NCI-H526 treated with DMSO at 0.1 percent for 48 hours (cell line): ENCODE measurements around the gene CRLF3.

Experiments used
- DNase-seq: peaks from one replicate; lab custom pipeline; 2025; lab: John Stamatoyannopoulos, UW

Gene CRLF3, protein sequence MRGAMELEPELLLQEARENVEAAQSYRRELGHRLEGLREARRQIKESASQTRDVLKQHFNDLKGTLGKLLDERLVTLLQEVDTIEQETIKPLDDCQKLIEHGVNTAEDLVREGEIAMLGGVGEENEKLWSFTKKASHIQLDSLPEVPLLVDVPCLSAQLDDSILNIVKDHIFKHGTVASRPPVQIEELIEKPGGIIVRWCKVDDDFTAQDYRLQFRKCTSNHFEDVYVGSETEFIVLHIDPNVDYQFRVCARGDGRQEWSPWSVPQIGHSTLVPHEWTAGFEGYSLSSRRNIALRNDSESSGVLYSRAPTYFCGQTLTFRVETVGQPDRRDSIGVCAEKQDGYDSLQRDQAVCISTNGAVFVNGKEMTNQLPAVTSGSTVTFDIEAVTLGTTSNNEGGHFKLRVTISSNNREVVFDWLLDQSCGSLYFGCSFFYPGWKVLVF

DNA sequence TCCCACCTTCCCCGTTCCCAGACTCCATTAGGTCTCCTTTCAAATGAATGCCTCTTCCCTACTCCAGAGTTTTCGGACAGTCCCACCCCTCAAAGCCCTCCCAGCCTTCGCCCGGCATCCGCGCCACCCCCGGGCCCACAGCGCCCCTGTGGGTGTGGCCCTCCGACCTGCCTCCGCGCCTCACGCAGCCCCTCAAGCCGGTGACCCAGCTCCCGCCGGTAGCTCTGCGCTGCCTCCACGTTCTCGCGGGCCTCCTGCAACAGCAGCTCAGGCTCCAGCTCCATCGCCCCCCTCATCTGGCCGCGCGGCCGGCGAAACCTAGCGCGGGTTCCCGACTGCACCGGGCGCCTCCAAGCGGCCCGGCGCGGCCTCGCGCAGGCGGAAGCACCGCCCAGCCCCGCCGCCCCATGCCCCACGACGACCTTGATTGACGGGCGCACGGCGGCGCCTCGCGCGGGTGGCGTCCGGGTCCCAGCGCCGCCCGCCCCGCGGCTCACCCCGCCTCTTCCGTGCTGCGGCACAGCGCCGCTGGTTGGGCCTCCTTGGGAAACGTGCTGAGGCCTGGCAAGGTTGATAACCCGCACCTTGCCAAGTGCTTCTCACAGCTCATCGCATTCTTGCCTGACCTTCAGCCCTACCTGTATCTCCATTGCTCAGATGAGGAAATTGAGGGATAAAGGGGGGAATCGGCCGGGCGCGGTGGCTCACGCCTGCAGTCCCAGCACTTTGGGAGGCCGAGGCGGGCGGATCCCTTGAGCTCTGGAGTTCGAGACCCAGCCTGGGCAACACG, at the start of gene CRLF3:
TSS of gene CRLF3 (minus strand) at position 337 of the 790 bp plus-strand sequence. CDS start at position 296, 41 bp downstream.
- DNase-seq = peak; percentile 92

DNA sequence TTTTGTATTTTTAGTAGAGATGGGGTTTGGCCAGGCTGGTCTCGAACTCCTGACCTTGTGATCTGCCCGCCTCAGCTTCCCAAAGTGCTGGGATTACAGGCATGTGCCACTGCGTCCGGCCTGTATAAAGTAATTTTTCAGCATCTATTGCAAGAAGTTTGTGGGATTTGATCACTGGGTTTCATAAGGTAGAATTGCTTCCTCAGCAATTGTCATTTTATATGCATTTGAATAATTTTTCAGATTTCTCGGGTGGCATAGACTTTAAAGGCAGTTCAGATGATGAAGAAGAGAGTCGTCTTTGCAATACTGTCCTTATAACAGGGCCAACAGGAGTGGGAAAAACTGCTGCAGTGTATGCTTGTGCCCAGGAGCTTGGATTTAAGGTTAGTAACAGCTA, 44.5 kb upstream of the CRLF3 start:
- no peak for DNase-seq

DNA sequence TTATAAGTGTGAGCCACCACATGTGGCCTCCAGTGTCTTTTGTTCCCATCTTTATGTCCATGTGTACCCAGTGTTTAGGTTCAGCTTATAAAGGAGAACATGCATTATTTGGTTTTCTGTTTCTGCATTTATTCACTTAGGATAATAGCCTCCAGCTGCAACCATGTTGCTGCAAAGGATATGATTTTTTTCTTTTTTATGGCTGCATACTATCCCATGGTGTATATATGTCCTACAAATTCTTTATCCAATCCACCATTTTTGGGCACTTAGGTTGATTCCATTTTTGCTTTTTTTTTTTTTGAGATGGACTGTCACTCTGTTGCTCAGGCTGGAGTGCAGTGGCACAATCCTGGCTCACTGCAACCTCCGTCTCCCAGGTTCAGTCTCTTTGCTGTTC, 40.1 kb upstream of the CRLF3 start:
- no peak for DNase-seq

DNA sequence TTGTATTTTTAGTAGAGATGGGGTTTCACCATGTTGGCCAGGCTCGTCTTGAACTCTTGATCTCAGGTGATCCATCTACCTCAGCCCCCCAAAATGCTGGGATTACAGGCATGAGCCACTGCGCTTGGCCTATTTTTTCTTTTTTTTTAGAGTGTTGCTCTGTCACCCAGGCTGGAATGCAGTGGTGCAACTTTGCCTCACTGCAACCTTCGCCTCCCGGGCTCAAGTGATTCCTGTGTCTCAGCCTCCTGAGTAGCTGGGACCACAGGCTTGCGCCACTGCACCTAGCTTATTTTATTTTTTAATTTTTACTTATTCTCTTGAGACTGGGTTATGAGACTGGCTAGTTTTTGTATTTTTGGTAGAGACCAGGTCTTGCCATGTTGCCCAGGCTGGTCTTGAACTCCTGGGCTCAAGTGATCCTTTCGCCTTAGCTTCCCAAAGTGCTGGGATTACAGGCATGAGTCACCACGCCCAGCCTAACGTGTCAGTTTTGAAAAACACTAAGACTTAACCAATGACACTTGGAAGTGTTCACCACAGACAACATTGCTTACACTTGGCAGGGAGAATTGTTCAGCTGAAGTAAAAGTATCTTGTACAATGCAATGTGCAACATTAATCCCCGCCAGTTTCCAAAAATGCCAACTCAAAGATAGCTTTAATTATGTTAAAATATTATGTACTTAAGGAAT, 34.2 kb upstream of the CRLF3 start:
- no peak for DNase-seq

DNA sequence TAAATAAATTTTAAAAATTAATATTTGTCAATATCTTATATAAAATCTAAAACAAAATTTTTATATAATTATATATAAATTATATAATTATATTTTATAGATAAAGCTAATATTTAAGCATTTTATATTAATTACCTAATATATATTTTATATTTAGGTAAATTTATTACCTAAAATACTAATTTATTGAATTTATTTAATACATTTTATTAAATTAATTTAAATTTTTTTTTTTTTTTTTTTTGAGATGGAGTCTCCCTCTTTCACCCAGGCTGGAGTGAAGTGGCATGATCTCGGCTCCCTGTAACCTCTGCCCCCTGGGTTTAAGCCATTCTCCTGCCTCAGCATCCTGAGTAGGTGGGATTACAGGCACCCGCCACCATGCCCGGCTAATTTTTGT, 29.7 kb upstream of the CRLF3 start:
- no peak for DNase-seq

GRCh38 chr17:30848021-30848420, 23.5 kb upstream of the CRLF3 start:
- DNase-seq = no peak

DNA sequence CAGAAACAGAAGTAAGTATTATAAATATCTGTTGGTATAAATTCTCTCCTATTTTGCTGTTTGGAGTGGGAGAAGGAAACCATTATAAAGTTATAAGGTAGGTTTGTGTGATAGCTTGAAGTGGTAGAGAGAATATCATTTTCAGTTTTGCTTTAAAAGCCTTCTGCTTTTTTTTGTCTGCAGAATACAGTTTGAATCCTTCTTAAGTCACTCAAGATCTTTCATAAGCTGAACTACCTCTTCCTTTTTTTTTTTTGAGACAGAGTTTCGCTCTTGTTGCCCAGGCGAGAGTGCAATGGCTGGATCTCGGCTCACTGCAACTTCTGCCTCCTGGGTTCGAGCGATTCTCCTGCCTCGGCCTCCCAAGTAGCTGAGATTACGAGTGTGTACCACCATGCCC, 16.3 kb upstream of the CRLF3 start:
- no peak for DNase-seq

- no peak for DNase-seq
Measured at GRCh38 chr17:30838202-30838807, 13.8 kb upstream of the CRLF3 start.

GRCh38 chr17:30832438-30833124, 8.1 kb upstream of the CRLF3 start:
- DNase-seq = no peak

DNA sequence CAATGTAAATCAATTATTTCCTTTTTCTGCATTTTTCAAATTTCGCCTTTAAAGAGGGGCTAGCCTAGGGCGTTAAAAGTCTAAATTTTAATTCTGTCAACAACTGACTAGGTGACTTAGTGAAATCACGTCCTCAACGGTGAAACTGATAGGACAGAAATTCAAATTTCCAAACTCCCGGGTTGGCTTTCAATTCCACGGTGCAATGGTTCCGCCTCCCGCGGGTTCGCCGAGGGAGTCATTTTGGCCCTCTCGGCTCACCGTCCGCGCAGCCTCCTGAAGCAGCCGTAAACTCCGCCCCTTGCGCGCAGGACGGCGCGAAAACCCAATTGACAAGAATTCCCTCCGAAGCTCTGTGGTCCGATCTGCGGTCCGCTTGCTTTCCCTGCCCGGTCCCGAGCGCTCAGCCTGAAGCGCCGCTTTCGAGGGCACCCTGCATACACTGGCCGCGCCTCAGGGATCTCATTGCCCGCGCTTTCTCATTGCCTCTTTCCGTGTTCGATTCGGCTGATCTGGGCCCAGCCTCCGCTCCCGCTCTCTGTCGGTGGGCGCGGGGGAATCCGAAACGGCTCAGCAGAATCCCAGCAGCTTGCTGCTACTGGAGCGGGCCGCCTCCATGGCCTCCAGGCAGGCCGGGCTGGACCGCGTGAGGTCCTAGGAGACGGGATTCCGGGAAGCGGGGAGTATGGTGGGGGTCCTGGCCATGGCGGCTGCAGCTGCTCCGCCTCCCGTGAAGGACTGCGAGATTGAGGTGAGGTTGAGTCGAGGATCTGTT, 7.4 kb upstream of the CRLF3 start, which contains the start of gene ATAD5:
TSS of gene ATAD5 (plus strand) at position 304 of the 775 bp plus-strand sequence. CDS start at position 686, 382 bp downstream.
- peak; percentile 96 for DNase-seq

DNA sequence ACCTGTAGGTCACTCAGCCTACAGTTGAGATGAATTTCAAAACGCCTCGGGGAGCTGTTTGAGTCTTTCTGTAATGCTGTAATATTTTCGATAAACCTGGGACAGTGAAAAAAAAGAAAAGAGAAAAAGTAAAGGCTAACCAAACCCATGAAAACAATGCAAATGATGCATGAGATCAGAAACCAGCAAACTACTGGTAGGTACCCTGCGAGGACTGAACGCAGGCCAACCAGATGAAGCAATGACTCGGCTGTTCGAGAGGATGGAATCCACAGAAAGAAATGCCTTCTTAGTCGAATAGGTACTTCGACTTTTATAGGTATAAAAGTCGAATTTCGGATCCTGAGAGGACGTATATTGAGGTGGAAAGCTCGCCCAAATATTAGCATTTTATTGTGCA, 6.8 kb upstream of the CRLF3 start:
- peak; percentile 75 for DNase-seq

- DNase-seq = peak; percentile 93
Measured at GRCh38 chr17:30829022-30829421, 4.5 kb upstream of the CRLF3 start.

DNA sequence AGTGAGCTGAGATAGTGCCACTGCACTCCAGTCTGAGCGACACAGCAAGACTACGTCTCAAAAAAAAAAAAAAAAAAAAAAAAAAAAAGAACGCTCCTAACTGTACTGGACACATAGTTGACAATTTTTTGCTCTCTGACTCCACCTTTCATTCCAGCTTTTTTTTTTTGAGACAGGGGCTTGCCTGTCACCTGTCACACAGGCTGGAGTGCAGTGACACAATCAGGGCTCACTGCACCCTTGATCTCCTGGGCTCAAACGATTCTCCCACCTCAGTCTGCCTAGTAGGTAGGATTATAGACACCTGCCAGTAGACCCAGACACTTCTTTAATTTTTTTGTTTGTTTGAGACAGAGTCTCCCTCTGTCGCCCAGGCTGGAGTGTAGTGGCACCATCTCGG, 2.6 kb upstream of the CRLF3 start:
- DNase-seq = no peak

- peak; percentile 62 for DNase-seq
Measured at GRCh38 chr17:30824002-30824355, 513 bp downstream of the CRLF3 start.

- no peak for DNase-seq
Measured at GRCh38 chr17:30823421-30823820, 1.1 kb downstream of the CRLF3 start.

GRCh38 chr17:30822919-30823318, 1.6 kb downstream of the CRLF3 start:
- DNase-seq = peak; percentile 72

DNA sequence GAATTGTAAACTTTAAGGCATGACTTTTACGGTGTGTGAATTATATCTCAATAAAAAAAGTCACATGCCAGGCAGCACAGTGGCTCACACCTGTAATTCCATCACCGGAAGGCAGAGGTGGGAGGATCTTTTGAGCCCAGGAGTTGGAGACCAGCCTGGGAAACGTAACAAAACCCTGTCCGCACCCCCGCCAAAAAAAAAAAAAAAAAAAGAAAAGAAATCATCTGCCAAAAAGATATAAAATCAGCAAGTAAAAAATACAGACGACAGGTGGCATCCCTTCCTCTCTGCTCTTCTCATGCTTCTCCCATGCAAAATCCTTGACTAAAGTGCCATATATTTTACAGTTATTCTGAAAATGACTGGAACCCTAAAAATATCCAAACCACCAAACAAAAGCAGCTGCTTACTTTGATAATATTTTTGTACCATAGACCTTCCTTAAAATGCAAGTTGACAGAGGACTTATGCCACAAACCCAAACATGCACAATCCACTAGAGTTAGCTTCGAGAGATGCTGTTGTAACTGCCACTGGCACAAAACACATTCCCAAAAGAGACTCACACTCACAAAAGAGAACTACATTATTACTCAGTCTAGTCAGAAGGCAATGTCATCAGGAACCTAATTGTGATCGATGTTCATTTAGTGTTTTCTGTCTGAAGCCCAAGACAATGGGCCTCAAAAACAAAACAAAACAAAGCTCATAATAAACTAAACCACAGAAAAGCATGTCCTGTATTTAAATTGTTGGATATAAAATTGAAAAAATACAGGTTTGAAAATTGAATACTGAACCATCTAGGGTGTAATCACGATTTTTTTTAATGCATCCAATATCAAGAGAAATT, 2.4 kb downstream of the CRLF3 start:
- no peak for DNase-seq

DNA sequence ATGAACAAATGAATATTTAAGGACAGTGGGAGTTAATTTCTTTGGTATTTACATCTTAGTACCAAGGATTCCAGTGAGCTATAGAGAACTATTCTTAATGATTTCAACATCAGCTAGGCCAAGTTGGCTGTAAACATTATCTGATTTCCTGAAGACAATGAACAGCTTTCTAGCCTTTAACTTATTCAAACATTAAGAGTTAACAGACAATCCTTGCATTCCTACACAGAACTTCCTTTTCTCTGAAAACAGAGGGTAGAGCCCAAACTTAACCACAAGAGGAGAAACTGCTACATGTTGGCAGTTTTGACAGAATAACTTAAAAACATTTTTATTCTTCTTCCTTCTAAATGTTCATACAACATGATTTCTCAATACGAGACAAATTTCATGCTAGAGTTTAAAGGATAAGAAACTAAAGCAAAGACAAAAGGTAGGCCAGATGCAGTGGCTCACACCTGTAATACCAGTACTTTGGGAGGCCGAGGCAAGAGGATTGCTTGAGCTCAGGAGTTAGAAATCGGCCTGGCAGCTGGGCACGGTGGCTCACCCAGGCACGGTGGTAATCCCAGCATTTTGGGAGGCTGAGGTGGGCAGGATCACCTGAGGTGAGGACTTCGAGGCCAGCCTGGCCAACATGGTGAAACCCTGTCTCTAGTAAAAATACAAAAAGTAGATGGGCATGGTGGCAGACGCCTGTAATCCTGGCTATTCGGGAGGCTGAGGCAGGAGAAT, 4.4 kb downstream of the CRLF3 start:
- no peak for DNase-seq

GRCh38 chr17:30816165-30816564, 8.3 kb downstream of the CRLF3 start:
- DNase-seq = no peak
